ENCODE measurements around the gene COPS3.

The COPS3 gene

GRCh38 chr17:17280613-17281549 is at the start of gene COPS3:
COPS3 (minus strand) TSS chr17:17281246; CDS start chr17:17281186, 60 bp downstream.
- peak; percentile 97 for DNase-seq

- DNase-seq = no peak
Observed at GRCh38 chr17:17328251-17328650, 47.2 kb upstream of the COPS3 start.

- no peak for DNase-seq
Observed at GRCh38 chr17:17326275-17326875, 45.3 kb upstream of the COPS3 start.

DNA sequence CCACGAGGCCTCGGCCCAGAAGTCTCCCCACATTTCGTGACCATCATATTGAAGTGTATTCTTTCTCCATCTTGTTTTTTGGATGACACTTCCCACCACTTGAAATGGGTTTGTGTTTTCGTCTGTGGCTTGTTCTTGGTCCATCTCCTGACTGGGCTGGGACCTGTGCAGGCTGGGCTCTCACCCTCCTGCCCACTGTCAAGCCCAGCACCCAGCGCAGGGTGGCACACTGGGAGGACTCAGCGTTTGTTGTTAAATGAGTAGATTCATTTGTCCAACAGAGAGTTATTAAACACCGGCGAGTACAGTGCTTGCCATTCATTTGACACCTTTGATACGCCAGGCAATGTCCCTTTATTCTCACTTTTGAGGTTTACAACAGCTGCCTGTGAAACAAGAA is 44.8 kb upstream of the COPS3 start:
- no peak for DNase-seq

- DNase-seq = no peak
Observed at GRCh38 chr17:17325228-17325627, 44.2 kb upstream of the COPS3 start.

GRCh38 chr17:17324616-17325015 is 43.6 kb upstream of the COPS3 start:
- DNase-seq = no peak

- no peak for DNase-seq
Observed at GRCh38 chr17:17322516-17323510, 41.8 kb upstream of the COPS3 start.

DNA sequence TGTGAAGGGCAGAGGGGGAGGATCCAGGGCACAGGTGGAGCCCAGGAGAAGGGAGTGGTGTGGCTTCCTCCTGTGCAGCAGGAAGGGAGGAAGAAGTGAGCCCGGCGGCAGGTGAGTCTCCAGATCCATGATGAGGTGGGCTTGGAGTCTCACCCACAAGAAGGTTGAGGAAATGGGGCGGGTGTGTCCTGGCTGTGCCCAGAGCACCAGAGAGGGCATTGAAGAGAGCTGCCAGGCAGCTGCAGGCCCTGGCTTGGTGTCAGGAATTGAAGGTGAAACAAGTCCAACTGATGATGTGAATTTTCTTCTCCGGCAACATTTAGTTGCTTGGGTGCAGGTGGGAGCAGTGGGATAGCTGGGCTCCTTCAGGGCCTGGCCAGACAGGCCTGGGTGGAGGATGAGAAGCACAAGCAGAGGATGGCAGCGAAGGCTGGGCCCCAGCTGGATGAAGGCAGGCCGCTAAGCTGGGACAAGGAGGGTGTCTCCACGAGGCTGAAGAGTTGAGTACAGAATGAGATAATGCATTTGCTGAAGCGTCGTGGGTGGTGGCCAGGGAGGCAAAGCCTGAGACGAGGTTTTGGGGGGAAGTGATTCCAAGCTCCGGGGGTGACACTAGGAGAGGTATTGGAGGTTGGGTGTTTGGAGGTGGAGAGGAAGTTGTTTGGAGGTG is 40.4 kb upstream of the COPS3 start:
- DNase-seq = no peak

- no peak for DNase-seq
Observed at GRCh38 chr17:17320911-17321220, 39.8 kb upstream of the COPS3 start.

DNA sequence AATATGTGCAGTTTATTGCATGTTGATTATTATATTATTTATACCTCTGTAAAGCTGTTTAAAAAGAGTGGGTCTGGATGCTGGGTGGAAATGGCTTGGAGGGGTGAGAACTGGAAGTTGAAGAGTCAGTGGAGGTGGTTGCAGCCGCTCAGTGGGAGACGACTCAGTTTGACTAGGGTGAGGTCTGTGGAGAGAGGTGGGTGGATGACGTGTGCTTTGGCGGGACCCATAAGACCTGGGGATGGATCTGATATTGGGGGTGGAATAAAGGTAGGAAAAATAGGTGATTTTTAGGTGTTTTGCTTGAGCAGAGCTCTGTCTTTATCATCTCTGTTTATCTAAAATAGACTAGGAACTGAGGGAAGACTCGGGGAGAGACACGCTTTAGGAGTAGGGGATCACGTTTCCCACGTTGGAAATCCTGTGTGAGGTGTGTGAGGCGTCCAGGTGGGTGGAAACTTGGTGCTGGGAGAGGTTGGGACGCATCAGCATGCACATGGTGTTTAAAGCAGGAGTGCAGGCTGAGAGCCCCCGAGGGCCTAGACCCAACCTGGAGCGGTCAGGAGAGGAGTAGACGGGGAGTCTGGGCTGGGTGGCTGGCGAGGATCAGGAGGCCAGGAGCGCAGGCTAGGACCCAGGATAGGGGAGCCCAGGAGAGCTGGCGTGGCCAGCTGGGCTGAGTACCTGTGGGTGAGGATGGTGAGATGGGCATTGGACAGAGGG is 39.3 kb upstream of the COPS3 start:
- DNase-seq = no peak

DNA sequence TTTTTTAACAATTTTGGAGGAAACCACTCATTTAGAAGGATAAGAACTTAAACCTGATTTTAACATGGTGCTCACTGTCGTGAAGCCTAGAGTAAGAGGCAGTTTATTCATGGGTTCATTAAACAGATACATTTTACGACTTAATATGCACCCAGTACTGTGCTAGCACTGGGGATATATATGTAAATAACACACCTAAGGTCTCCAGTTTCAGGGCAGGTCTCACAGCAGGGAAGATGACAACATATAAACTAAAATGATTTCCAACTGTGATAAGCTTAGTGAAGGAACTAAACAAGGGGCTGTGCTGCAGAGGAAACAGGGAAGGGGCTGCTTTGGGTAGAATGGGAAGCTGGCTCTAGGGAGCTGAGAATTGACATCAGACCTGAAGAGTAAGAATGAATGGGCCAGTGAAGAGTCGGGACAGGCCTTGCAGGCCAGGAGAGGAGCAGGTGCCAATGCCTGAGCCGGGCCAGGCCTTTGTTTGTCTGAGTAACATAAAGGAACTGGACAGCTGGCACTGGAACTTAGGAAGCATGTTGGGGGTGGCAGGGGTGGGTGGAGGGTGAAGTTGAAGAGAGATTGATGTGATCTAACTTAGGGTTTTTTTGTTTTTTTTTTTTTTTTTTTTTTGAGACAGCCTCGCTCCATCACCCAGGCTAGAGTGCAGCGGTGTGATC is 34.2 kb upstream of the COPS3 start:
- no peak for DNase-seq

- DNase-seq = no peak
Observed at GRCh38 chr17:17314501-17315071, 33.5 kb upstream of the COPS3 start.

- peak; percentile 68 for DNase-seq
Observed at GRCh38 chr17:17313350-17313991, 32.4 kb upstream of the COPS3 start.

- DNase-seq = no peak
Observed at GRCh38 chr17:17309356-17309755, 28.3 kb upstream of the COPS3 start.

DNA sequence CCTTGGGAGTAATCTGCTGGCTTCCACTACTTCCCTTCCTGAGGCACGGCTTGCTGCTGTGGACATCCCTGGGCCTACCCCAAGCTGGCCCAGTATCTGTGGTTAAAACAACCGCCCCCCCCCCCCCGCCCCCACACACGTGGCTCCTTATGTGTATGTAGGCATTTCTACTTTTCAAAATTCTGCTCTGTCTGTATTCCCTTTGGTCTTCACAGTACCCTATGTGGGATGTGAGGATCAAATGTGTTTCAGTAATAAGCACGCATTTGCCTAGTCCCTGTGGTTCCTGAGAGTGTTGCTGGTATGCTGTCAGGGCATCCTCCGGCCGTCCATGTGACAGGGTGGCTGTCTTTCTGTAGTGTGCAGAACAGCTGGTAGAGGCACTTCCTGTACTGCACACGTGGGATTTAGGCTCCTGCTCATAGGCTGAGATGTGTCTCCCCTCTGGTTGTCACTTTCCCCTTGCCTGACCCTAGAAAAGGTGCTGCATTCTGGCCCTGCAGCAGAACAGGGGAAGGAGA is 24.3 kb upstream of the COPS3 start:
- peak; percentile 31 for DNase-seq

- no peak for DNase-seq
Observed at GRCh38 chr17:17304521-17304985, 23.5 kb upstream of the COPS3 start.

DNA sequence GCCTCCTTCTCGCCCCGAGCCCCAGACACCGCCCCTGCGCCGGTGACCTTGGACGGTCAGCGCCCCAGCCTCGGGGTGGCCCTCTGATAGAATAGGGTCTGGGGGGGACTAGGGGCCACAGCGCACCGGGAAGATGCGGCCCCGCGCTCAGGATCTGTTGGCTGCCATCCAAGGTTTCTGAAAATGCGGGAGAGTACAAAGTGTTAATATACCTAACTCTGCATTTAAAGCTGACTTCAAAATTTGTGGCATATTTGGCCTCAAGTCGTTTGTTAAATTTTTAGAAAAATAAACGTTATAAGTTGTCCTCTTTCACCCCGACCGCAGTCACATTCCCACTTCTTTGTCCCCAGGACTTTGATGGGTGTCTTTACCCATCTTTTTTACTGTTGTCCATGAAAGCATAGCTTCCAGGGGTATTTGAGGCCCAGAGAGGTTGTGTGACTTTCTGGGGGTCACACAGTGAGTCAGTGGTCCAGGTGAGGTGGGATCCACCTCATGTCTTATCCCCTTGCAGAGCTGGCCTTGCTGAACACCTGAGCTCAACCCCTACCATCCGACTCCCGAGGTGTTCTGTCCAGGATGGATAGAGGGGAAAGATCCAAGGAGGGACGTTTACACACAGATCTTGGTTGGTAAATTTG is 22.9 kb upstream of the COPS3 start:
- no peak for DNase-seq

DNA sequence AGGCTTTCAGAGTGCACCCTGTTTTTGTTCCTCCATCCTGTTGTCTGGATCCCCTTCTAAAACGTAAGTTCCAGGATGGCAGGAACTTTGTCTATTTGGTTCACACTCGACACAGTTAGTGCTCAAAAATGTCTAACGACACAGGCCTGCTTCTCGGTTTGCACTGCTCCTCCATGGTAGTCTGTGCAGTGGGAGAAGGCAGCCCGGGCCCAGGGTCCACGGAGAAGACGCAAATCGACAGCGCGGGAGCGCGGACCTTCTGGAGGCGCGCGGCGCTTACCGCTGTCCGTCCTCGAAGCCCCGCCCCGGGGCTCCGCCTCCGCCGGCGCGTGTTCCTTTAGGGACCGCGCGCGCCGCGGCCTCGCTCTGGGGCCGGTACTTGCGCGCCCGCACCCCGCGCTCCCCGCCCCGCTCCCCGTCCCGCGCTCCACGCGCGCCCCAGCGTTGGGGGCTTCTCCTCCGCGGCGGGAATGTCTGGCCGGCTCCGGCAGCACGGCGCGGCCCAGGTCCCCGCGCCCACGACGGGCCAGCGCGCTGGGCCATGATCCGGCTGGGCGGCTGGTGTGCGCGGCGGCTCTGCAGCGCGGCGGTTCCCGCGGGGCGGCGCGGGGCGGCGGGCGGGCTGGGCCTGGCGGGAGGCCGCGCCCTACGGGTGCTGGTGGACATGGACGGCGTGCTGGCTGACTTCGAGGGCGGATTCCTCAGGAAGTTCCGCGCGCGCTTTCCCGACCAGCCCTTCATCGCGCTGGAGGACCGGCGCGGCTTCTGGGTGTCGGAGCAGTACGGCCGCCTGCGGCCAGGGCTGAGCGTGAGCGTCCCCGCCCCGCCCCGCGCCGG is 22.2 kb upstream of the COPS3 start, which contains the start of gene NT5M:
Gene NT5M, plus strand, starts transcription at position 364 of the 837 bp plus-strand sequence. Its CDS starts 178 bp downstream, at position 542.
- DNase-seq = peak; percentile 74

Measured in stimulated activated CD4-positive, alpha-beta T cell treated with anti-CD3 and anti-CD28 coated beads, Interleukin-4, amount 100 ng/mL, for 1 hour (primary cell).